GM10847 (cell line): Measurements from ENCODE around the gene NDUFC2.

Source experiments
- POLR2A ChIP-seq: IDR thresholded peaks from 2 replicates; pipeline ENCODE4 v1.6.1; 2011; ENCODE audit not compliant: insufficient read length; ENCODE audit errors: extremely low read depth

The NDUFC2 gene

GRCh38 chr11:78079232-78080083 is at the start of gene NDUFC2:
Gene NDUFC2 (minus strand): TSS chr11:78079862. CDS start chr11:78079744, 118 bp downstream.
- peak; percentile 73 for TF ChIP-seq POLR2A

DNA sequence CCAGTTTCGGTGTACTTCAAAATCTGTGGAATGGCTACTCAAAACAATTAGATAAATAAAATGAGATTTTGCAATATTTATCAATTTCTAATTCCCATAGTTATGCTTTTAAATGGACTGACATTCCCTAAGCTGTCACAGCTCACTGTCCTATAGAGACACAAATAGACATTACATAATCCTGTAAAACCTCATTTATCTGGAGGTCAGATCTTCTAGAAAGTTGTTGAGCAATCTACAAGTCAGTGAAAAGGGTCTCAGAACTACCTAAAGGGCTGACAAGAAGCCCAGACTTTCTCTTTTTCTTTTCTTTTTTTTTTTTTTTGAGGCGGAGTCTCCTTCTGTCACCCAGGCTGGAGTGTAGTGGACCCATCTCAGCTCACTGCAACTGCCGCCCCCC is 47.7 kb upstream of the NDUFC2 start:
- TF ChIP-seq POLR2A = no peak

GRCh38 chr11:78112582-78113275 is 33.1 kb upstream of the NDUFC2 start:
- TF ChIP-seq POLR2A = no peak

DNA sequence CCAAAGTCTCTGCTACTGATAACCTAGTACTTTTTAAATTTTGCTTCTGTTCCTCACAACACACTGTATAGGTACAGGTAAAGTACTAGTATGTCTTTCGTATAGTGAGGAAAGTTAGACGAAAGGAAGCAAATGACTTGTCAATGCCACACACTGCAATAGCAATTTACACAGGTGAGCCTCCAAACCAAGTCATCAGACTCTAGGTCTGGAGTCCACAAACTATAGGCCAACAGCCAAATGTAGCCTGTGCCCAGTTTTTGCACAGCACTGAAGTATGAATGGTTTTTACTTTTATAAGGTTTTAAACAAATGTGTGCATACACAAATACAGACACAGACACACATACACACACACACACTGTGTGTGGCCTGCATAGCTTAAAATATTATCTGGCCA is 31.6 kb upstream of the NDUFC2 start:
- no peak for TF ChIP-seq POLR2A

- TF ChIP-seq POLR2A = no peak
Measured at GRCh38 chr11:78110830-78111229, 31.2 kb upstream of the NDUFC2 start.

DNA sequence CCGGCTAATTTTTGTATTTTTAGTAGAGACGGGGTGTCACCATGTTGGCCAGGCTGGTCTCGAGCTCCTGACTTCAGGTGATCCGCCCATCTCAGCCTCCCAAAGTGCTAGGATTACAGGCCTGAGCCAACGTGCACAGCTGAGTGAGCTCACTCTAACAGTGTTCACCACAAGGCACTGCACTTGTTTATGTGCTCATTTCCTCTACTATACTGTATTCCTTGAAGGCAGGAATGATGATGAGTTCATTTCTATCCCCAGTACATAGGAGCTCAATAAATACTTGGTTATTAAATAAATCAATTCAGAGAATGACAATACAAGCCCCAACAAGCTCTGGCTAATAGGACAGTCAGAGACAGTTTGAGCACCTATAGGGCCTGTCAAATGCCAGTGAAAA is 30.7 kb upstream of the NDUFC2 start:
- no peak for TF ChIP-seq POLR2A

DNA sequence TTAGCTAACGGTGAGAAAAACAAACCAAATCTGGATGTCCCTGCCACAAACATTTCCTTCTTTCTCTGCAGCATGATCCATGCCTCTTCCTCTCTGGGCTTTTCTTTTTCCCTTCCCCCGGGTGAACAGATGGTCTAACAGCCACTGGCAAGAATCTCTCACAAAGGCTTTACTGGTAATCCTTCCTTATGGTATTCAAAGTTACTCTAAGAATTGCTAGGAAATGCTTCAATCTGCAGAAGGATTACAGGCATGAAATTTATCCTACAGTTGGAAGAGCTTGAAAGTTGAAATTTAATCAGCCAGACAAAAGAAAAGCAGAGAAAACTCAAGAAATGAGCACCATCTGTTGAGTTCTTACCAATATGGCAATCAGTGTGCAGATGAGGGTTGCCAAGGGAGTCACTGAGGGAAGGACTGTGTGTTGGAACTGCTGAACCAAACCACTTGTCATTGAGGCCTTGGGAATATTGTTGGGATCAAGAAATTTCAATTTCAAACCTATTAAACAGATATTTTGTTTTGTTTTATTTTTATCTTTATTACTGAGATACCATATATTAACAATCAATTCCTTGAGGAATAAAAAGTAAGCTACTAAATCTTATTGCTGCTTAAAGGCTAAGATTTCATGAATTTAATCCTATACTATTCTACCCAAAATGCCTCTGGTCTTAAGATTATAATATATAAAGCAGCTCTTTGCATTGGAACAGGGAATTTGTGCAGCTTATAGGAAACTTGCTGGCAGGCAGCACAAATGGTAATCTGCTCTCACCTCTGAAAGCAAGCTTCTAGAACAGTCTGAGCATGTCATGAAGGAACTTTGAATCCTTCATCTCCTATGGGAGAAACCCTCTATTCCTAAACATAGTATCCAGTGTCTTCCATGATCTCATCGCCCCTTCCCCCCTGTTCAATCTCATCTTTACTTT is 29.7 kb upstream of the NDUFC2 start:
- no peak for TF ChIP-seq POLR2A

- TF ChIP-seq POLR2A = no peak
Measured at GRCh38 chr11:78100676-78101472, 21.2 kb upstream of the NDUFC2 start.

- no peak for TF ChIP-seq POLR2A
Measured at GRCh38 chr11:78100261-78100660, 20.6 kb upstream of the NDUFC2 start.

- TF ChIP-seq POLR2A = no peak
Measured at GRCh38 chr11:78099666-78100065, 20.0 kb upstream of the NDUFC2 start.

GRCh38 chr11:78097666-78098385 is 18.2 kb upstream of the NDUFC2 start:
- no peak for TF ChIP-seq POLR2A

DNA sequence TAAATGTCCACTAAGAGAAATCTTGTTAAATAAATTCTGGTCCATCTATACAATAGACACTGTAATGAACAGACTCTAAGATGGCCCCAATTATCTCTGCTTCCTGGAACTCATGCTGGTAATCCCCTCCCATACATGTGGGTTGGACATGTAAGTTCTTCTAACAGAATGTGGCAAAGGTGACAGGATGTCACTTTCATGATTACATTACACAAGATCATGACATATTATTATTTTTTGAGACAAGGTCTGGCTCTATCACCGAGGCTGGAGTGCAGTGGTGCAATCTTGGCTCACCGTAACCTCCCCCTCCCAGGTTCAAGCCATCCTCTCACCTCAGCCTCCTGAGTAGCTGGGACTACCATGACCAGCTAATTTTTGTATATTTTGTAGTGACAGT is 14.6 kb upstream of the NDUFC2 start:
- no peak for TF ChIP-seq POLR2A

GRCh38 chr11:78085972-78086371 is 6.3 kb upstream of the NDUFC2 start:
- no peak for TF ChIP-seq POLR2A

DNA sequence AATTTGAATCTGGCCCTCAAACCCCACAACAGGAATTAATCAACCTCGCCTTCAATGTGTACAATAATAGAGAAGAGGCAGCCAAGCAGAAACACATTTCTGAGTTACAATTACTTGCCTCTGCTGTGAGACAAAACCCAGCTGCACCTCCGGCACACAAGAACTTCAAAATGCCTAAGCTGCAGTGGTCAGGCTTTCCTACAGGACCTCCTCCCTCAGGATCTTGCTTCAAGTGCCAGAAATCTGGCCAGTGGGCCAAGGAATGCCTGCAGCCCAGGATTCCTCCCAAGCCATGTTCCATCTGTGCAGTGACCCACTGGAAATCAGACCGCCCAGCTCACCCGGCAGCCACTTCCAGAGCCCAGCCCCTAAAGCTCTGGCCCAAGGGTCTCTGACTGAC is 3.4 kb upstream of the NDUFC2 start:
- no peak for TF ChIP-seq POLR2A

GRCh38 chr11:78082146-78082545 is 2.5 kb upstream of the NDUFC2 start:
- no peak for TF ChIP-seq POLR2A
